ENCODE measurements around the gene C5orf58. TPM values are rescaled to one million over a fixed set of nuclear protein-coding genes. Genes with fewer than 3 reads are reported as not detected.

C5orf58 gene
- total RNA-seq, 2 donors from 2014 or later, result not detected

DNA sequence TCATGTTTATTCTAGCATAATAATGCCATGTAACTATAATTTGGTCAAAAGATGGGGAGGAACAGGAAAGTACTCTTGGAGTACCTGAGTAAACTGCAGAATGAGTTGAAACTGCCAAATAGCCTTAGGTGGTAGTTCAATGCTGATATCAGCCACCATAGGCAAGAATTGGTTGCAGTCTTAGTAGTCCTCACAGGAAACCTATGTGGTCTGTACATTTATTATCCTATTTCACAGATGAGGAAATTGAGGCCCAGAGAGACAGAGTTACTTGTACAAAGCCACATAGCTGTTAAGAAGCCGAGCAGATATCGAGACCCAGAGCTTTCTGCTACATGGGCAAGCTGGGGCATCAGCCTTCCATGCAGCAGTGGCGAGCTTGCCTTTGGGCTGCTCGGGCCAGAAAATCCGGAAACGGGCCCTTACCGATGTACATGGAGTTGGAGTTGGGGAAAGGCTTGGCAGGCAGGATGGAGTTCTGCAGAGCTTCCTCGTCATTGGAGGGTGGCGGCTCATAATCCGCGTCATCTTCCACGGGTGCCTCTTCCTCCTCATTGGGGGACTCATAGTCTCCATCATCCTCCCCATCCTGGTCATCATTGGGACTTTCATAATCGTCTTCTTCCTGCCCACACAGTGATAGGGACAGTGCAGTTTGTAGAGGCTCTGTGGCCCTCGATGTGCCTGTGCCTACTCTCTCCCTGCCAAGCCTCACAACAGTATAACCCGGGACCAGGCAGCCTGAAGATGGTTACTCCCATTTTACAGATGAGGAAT is 37.7 kb downstream of the C5orf58 start:
- Histone ChIP-seq H3K9ac (ENCODE audit: low read depth in 2 of 2, low read length in 2 of 2) (no peak overlapping the region), H3K4me1 (no peaks in the 10 kb centered on the region), H3K9me3 (no peaks in the 10 kb centered on the region), H3K27me3 (no peaks in the 10 kb centered on the region), H3K36me3 (no peaks in the 10 kb centered on the region), H3K27ac (peak overlapping the region; percentile 3), H3K4me3 (no peak overlapping the region)
- no peak for DNase-seq
- intact Hi-C loops (cut with DNase I), result no loop called here
- TF ChIP-seq, protein P1, sequence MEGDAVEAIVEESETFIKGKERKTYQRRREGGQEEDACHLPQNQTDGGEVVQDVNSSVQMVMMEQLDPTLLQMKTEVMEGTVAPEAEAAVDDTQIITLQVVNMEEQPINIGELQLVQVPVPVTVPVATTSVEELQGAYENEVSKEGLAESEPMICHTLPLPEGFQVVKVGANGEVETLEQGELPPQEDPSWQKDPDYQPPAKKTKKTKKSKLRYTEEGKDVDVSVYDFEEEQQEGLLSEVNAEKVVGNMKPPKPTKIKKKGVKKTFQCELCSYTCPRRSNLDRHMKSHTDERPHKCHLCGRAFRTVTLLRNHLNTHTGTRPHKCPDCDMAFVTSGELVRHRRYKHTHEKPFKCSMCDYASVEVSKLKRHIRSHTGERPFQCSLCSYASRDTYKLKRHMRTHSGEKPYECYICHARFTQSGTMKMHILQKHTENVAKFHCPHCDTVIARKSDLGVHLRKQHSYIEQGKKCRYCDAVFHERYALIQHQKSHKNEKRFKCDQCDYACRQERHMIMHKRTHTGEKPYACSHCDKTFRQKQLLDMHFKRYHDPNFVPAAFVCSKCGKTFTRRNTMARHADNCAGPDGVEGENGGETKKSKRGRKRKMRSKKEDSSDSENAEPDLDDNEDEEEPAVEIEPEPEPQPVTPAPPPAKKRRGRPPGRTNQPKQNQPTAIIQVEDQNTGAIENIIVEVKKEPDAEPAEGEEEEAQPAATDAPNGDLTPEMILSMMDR (IDR thresholded peaks at IDR 0.05), result no peak

DNA sequence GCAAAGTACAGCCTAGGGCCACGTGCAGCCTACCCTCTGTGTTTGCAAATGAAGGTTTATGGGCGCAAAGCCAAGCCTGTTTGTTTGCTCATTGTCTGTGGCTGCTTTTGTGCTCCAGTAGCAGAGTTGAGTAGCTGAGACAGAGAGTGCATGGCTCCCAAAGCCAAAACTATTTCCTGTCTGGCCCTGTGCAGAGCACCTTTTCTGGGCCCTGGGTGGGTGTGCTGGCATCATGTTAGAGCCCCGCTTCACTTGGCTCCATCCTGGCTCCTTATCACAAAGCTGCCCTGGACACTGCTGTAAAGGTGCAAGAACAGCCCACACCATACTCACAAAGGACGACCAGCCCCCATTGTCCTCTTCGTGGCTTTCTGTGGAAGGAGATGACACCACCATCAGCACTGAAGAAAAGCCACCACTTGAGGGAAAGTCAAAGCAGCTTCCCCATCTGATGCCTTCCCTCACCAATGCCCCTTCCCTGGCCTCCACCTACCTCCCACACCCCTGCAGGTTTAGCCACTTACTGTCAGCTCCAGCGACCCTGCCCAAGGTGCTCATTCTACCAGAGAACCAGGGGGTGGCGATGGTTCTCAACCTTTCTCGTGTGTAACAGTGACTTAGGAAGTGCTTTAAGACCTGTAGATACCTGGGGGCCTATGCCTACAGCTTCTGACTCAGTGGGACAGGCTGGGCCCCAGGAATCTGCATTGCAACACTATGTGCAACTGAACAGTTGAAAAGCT is 41.4 kb downstream of the C5orf58 start:
- no peaks in the 10 kb centered on the region for H3K36me3 ChIP-seq
- no peaks in the 10 kb centered on the region for H3K9me3 ChIP-seq
- no peak overlapping the region for H3K27ac ChIP-seq
- no peak for DNase-seq
- no peaks in the 10 kb centered on the region for H3K27me3 ChIP-seq
- no peak overlapping the region for H3K4me3 ChIP-seq
- H3K4me1 ChIP-seq, result no peaks in the 10 kb centered on the region
- H3K9ac ChIP-seq (ENCODE audit: low read depth in 2 of 2, low read length in 2 of 2), result no peak overlapping the region
- TF ChIP-seq, protein P1 (IDR thresholded peaks at IDR 0.05), result no peak
- intact Hi-C loops (cut with DNase I), result no loop called here

DNA sequence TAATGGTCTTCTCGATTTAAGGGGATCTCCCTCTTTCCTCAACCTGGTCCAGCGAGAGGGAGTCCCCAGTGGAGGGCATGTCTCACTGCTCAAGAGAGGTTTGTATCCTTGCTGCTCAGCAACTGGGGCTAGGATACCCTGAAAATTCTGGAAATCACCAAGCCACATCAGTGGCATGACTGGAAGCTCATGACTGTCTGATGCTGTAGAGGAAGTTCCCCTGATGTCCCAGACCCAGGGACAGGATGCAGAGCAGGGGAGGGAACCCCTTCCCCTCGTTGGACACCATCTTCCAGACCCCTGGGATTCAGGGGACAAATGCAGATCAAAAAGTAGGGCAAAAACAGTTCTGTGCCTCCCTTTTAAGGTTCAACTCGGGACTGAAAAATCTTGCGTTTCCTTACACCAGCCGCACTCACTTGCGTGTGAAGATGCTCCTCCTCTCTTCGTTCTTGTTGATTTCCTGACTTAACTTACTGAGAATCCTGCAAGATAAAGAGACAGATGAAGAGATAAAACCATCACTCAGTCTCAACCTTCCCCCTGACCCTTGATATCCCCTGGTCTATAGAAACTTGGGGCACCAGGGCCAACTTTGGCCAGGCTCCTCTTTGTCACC is 42.7 kb downstream of the C5orf58 start:
- no peak overlapping the region for H3K4me3 ChIP-seq
- H3K4me1 ChIP-seq, result peaks cover 3% of the 10 kb centered on the region
- TF ChIP-seq, protein P1 (IDR thresholded peaks at IDR 0.05), result no peak
- DNase-seq, result no peak
- intact Hi-C loops (cut with DNase I), result no loop called here
- H3K36me3 ChIP-seq, result no peaks in the 10 kb centered on the region
- H3K27ac ChIP-seq, result peak overlapping the region; percentile 7
- no peaks in the 10 kb centered on the region for H3K27me3 ChIP-seq
- no peaks in the 10 kb centered on the region for H3K9me3 ChIP-seq
- H3K9ac ChIP-seq (ENCODE audit: low read depth in 2 of 2, low read length in 2 of 2), result no peak overlapping the region

DNA sequence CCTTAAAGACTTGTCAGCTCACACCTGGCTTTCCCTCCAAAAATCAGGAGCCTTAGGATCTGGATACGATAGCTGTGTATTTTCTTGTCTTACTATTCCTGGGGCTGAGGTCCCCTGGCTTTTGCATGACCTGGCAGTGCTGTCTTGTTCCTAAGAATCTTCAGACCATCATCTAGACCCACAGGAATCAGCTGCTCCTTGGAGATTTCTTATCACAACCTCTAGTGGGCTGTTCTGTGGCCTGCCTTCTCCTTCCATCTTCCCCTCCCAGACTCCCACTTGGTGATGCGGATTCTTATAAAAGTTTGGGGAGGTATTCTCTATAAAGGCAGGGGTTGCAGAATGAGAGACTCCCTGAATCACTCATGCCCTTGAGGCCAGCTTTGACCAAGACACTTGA is 43.4 kb downstream of the C5orf58 start:
- no peak for DNase-seq
- intact Hi-C loops (cut with DNase I), result no loop called here
- Histone ChIP-seq H3K4me1 (peaks cover 3% of the 10 kb centered on the region), H3K27me3 (no peaks in the 10 kb centered on the region), H3K36me3 (no peaks in the 10 kb centered on the region), H3K4me3 (no peak overlapping the region), H3K9ac (ENCODE audit: low read depth in 2 of 2, low read length in 2 of 2) (peak overlapping the region in 1 of 2 donors; percentile 9), H3K9me3 (no peaks in the 10 kb centered on the region), H3K27ac (peak overlapping the region; percentile 3)
- TF ChIP-seq, protein P1 (IDR thresholded peaks at IDR 0.05), result no peak

DNA sequence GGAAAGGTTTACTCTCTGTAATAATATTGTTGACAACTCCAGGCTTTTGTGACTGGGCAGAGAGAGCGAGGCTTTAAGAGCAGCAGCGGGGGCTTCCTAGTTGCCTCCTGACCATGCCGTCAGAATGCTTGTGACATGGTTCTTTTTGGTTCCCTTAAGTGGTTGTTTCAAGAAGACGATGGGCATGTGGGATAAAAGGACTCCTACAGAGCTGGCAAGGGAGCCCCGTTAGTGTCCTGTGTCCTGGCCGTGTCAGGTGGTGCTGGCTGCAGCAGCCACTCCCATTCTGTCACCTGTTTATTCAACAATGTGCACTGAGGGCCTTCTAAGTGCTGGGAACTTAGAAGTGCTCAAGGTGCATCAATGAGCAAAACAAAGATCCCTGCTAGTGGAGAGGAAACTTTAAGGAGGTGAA is 45.1 kb downstream of the C5orf58 start:
- TF ChIP-seq, protein P1 (IDR thresholded peaks at IDR 0.05), result no peak
- intact Hi-C loops (cut with DNase I), result no loop called here
- DNase-seq, result no peak
- Histone ChIP-seq H3K27me3 (no peaks in the 10 kb centered on the region), H3K9me3 (no peaks in the 10 kb centered on the region), H3K27ac (no peak overlapping the region), H3K4me3 (no peak overlapping the region), H3K4me1 (peaks cover 3% of the 10 kb centered on the region), H3K36me3 (no peaks in the 10 kb centered on the region), H3K9ac (ENCODE audit: low read depth in 2 of 2, low read length in 2 of 2) (no peak overlapping the region)

Data from colonic mucosa (tissue), 4 donors.